ENCODE measurements around the gene CHMP2A.

Gene CHMP2A

GRCh38 chr19:58572818-58573657, 18.1 kb upstream of the CHMP2A start, which contains the start of gene MZF1 (continued):
- TF ChIP-seq ZNF280D (tag by site-specific recombination; IDR thresholded peaks at IDR 0.05), result no peak
- TF ChIP-seq HOXA7 (CRISPR knock-in tag; IDR thresholded peaks at IDR 0.05; ENCODE audit: borderline replicate concordance), result no peak
- peak; percentile 36; the same call in 1 of the 2 replicates for TF ChIP-seq ZNF366 (tag by site-specific recombination; conservative IDR thresholded peaks at IDR 0.05)
- TF ChIP-seq PRDM4 (tag by site-specific recombination; IDR thresholded peaks at IDR 0.05), result peak; percentile 76
- TF ChIP-seq TSHZ1 (tag by site-specific recombination; IDR thresholded peaks at IDR 0.05; ENCODE audit: borderline replicate concordance), result no peak
- TF ChIP-seq ZNF280C (tag by site-specific recombination; IDR thresholded peaks at IDR 0.05), result no peak
- no peak for TF ChIP-seq ZNF48 (tag by site-specific recombination; IDR thresholded peaks at IDR 0.05)
- no peak for TF ChIP-seq ZNF248 (tag by site-specific recombination; IDR thresholded peaks at IDR 0.05)
- TF ChIP-seq, protein P1, sequence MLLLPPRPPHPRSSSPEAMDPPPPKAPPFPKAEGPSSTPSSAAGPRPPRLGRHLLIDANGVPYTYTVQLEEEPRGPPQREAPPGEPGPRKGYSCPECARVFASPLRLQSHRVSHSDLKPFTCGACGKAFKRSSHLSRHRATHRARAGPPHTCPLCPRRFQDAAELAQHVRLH (tag by site-specific recombination; IDR thresholded peaks at IDR 0.05), result peak; percentile 73
- no peak for TF ChIP-seq PRDM6 (tag by site-specific recombination; IDR thresholded peaks at IDR 0.05)
- peak; percentile 97 for TF ChIP-seq CTCF (tag by site-specific recombination; IDR thresholded peaks at IDR 0.05)
- TF ChIP-seq MEIS1 (CRISPR knock-in tag; IDR thresholded peaks at IDR 0.05; ENCODE audit: borderline replicate concordance), result no peak
- TF ChIP-seq ZNF341 (tag by site-specific recombination; IDR thresholded peaks at IDR 0.05; ENCODE audit: low read depth), result peak; percentile 55; the same call in 1 of the 2 replicates
- no peak for TF ChIP-seq SALL2 (tag by site-specific recombination; IDR thresholded peaks at IDR 0.05; ENCODE audit: borderline replicate concordance)
- TF ChIP-seq ZNF549 (tag by site-specific recombination; IDR thresholded peaks at IDR 0.05), result no peak
- peak; percentile 88 for TF ChIP-seq KLF9 (tag by site-specific recombination; IDR thresholded peaks at IDR 0.05; ENCODE audit: low read depth)
- no peak for TF ChIP-seq ZNF174 (tag by site-specific recombination; IDR thresholded peaks at IDR 0.05)
- TF ChIP-seq ZNF600 (tag by site-specific recombination; IDR thresholded peaks at IDR 0.05), result no peak
- TF ChIP-seq ZNF23 (tag by site-specific recombination; IDR thresholded peaks at IDR 0.05; ENCODE audit: borderline replicate concordance), result no peak
- TF ChIP-seq ZNF175 (tag by site-specific recombination; IDR thresholded peaks at IDR 0.05), result no peak
- peak; percentile 79 for TF ChIP-seq ZNF24 (tag by site-specific recombination; IDR thresholded peaks at IDR 0.05)
- TF ChIP-seq ZSCAN30 (tag by site-specific recombination; IDR thresholded peaks at IDR 0.05), result no peak
- no peak for TF ChIP-seq ZNF768 (tag by site-specific recombination; IDR thresholded peaks at IDR 0.05)
